Esophagus muscularis mucosa (tissue), 4 donors: ENCODE data around the gene NDUFV2.

Source experiments
- CTCF ChIP-seq, 3 experiments: fragments of 200-600 bp in 2 of 3; fragments of 450-650 bp in 1 of 3; sonication (generic) in 2 of 3; IDR thresholded peaks; one replicate each; pipeline ENCODE4 v1.5.1; 2017 to 2019; ENCODE audit warnings: antibody characterized with exemption in 3 of 3, mild to moderate bottlenecking in 2 of 3, moderate library complexity in 1 of 3
- EP300 ChIP-seq: sonication (generic); formaldehyde crosslinking; IDR thresholded peaks from one replicate; pipeline ENCODE4 v1.6.1; 2017; ENCODE audit warnings: antibody characterized with exemption
- POLR2A ChIP-seq: fragments of 450-650 bp; IDR thresholded peaks from one replicate; pipeline ENCODE4 v1.6.1; 2017; ENCODE audit warnings: antibody characterized with exemption, moderate library complexity, mild to moderate bottlenecking, low read depth
- POLR2AphosphoS5 ChIP-seq, 2 donors: sonication (generic); formaldehyde crosslinking; IDR thresholded peaks; one replicate each; pipeline ENCODE4 v1.6.1; 2017; ENCODE audit warnings: antibody characterized with exemption in 2 of 2

DNA sequence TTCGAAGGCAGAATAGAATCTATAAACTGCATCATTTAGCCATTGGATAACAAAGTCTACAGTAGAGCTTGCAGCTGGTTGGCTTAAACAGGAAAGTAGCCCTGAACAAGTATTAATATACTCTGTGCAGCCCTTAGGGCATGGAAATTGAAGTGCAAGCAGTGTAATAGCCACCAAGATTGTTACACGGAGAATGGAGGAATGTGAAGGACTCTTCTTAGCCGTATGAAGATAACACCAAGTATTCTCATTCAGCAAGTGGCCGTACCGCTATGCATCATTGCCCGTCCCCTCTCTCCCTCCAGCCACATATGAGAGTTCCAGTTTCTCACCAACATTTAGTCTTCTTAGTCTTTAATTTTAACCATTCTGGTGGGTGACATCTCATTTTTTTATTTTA, 74.5 kb downstream of the NDUFV2 start:
- no peak for TF ChIP-seq CTCF (IDR thresholded peaks at IDR 0.05)
- TF ChIP-seq EP300 = no peak
- no peak for TF ChIP-seq POLR2A
- TF ChIP-seq POLR2AphosphoS5 (IDR thresholded peaks at IDR 0.05) = no peak
